Neural progenitor cell (in vitro differentiated cells): ENCODE measurements around the gene ITGB1. TPM values are rescaled to one million over a fixed set of nuclear protein-coding genes. Genes with fewer than 3 reads are reported as not detected.
"Not testable (repeated sequence)": the region's sequence is repeated elsewhere in the genome, so short reads cannot be mapped to it uniquely, and the experiment has no call there.

Experiments
- DNase-seq: peaks from one replicate; pipeline ENCODE4 v3.0.0-alpha.2; 2016; ENCODE audit warnings: low spot score
- H2AFZ ChIP-seq: fragments of 200-600 bp; sonication (generic); replicated peaks from 2 replicates; pipeline ENCODE4 v1.6.1; 2016; ENCODE audit warnings: antibody characterized with exemption
- H3F3A ChIP-seq: fragments of 200-600 bp; sonication (generic); 2 replicates; pipeline ENCODE4 v1.6.1; 2016; ENCODE audit warnings: antibody characterized with exemption, low read depth
- H3K27ac ChIP-seq: fragments of 200-600 bp; sonication (generic); 2 replicates; pipeline ENCODE4 v1.5.1; 2016; ENCODE audit warnings: mild to moderate bottlenecking
- H3K27me3 ChIP-seq: fragments of 200-600 bp; sonication (generic); 2 replicates; pipeline ENCODE4 v1.6.1; 2016; ENCODE audit warnings: mild to moderate bottlenecking, moderate library complexity
- H3K36me3 ChIP-seq: fragments of 200-600 bp; sonication (generic); 2 replicates; pipeline ENCODE4 v1.5.1; 2016
- H3K4me1 ChIP-seq: fragments of 200-600 bp; sonication (generic); 2 replicates; pipeline ENCODE4 v1.6.1; 2016; ENCODE audit warnings: mixed run types
- H3K4me2 ChIP-seq: fragments of 200-600 bp; sonication (generic); 2 replicates; pipeline ENCODE4 v1.6.1; 2016
- H3K4me3 ChIP-seq: fragments of 200-600 bp; sonication (generic); 2 replicates; pipeline ENCODE4 v1.5.1; 2016
- H3K79me2 ChIP-seq: fragments of 200-600 bp; sonication (generic); 2 replicates; pipeline ENCODE4 v1.6.1; 2016; ENCODE audit warnings: low read depth
- H3K9ac ChIP-seq: fragments of 200-600 bp; sonication (generic); 2 replicates; pipeline ENCODE4 v1.6.1; 2016
- H3K9me3 ChIP-seq: fragments of 200-600 bp; sonication (generic); 2 replicates; pipeline ENCODE4 v1.5.1; 2016; ENCODE audit warnings: low read depth
- H4K20me1 ChIP-seq: fragments of 200-600 bp; sonication (generic); 2 replicates; pipeline ENCODE4 v1.6.1; 2016; ENCODE audit warnings: low read depth
- H3K27ac Mint-ChIP-seq: 3 replicates; pipeline ENCODE4 v1.8.0; 2021; ENCODE audit warnings: mixed read lengths
- H3K27me3 Mint-ChIP-seq: 2 replicates; pipeline ENCODE4 v1.8.0; 2022; ENCODE audit warnings: low read depth, mild to moderate bottlenecking, inconsistent platforms, moderate library complexity, mixed read lengths; ENCODE audit not compliant: insufficient read depth
- H3K36me3 Mint-ChIP-seq: 3 replicates; pipeline ENCODE4 v1.8.0; 2021; ENCODE audit warnings: mixed read lengths
- H3K4me1 Mint-ChIP-seq: 3 replicates; pipeline ENCODE4 v1.8.0; 2021; ENCODE audit warnings: mixed read lengths
- H3K4me3 Mint-ChIP-seq: 3 replicates; pipeline ENCODE4 v1.8.0; 2021; ENCODE audit warnings: mild to moderate bottlenecking, moderate library complexity, mixed read lengths
- H3K9me3 Mint-ChIP-seq: 3 replicates; pipeline ENCODE4 v1.8.0; 2020; ENCODE audit warnings: mixed read lengths
- EZH2 ChIP-seq: fragments of 200-600 bp; sonication (generic); IDR thresholded peaks from 2 replicates; pipeline ENCODE4 v1.6.1; 2017; ENCODE audit warnings: antibody characterized with exemption, mild to moderate bottlenecking, moderate library complexity
- EZH2phosphoT487 ChIP-seq: fragments of 200-600 bp; sonication (generic); IDR thresholded peaks from 2 replicates; pipeline ENCODE4 v1.6.1; 2017; ENCODE audit warnings: antibody characterized with exemption
- total RNA-seq: library from RNA; depleted of rRNA; stranded (reverse); fragments of >200 nt; gene quantifications from 2 replicates; pipeline ENCODE4 v1.2.3, GENCODE V29; 2015; ENCODE audit warnings: low replicate concordance
- TF ChIP-seq, protein P1 (sequence below): fragments of 200-600 bp; sonication (generic); IDR thresholded peaks from 2 replicates; pipeline ENCODE4 v1.5.1; 2017; ENCODE audit warnings: antibody characterized with exemption, mild to moderate bottlenecking

ITGB1 gene
- total RNA-seq, 1 donor from 2014 or later: 358 TPM

DNA sequence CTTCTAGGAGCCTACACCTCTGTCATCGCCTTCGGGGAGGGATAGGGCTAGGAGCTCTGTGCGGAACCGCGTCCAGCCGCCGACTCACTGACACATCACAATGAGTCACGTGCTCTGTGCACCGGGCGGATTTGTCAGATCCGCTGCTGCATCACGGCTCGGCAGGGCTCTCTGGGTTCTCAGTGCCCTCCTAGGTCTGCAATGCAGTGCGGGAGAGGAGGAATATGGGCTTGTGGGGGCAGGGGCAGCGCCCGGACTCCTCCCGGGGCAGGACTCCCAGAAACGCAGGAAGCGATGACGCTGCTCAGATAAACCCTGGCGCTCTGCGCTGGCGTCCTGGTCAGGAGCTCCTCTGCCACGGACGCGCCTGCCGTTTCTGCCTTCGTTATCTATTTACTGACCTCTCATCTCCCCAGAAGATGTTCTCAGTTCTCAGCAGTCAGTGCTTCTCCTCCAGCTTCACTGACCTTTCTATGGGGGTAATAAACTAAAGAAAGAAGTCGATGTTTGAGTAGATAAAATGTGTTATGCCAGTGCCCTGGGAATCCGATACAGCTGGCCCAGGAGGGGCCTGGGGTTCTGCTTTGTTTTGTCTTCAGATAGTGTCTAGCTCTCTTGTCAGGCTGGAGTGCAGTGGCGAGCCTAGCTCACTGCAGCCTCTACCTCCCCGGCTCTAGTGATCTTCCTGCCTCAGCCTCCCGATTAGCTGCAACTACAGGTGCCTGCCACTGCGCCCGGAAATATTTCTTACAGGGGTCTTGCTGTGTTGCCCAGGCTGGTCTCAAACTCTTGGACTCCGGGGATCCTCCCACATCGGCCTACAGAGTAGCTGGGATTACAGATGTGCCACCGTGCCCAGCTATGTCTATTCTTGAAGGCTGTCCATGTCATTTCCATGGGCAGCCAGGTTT, 22.8 kb upstream of the ITGB1 start:
- DNase-seq: peak; percentile 89
- peak overlapping the region; percentile 92 for H3K4me3 Mint-ChIP-seq
- no peaks in the 10 kb centered on the region for H3K79me2 ChIP-seq
- H3K36me3 Mint-ChIP-seq: no peaks in the 10 kb centered on the region
- peak overlapping the region; percentile 94 for H3K27ac Mint-ChIP-seq
- peaks cover 2% of the 10 kb centered on the region for H3K27me3 Mint-ChIP-seq
- H3K9ac ChIP-seq: peak overlapping the region; percentile 10
- H3K36me3 ChIP-seq: no peaks in the 10 kb centered on the region
- peak overlapping the region; percentile 46 for H3K4me3 ChIP-seq
- no peaks in the 10 kb centered on the region for H3K9me3 ChIP-seq
- no peaks in the 10 kb centered on the region for H3K4me1 ChIP-seq
- TF ChIP-seq EZH2: no peak
- TF ChIP-seq, protein P1, sequence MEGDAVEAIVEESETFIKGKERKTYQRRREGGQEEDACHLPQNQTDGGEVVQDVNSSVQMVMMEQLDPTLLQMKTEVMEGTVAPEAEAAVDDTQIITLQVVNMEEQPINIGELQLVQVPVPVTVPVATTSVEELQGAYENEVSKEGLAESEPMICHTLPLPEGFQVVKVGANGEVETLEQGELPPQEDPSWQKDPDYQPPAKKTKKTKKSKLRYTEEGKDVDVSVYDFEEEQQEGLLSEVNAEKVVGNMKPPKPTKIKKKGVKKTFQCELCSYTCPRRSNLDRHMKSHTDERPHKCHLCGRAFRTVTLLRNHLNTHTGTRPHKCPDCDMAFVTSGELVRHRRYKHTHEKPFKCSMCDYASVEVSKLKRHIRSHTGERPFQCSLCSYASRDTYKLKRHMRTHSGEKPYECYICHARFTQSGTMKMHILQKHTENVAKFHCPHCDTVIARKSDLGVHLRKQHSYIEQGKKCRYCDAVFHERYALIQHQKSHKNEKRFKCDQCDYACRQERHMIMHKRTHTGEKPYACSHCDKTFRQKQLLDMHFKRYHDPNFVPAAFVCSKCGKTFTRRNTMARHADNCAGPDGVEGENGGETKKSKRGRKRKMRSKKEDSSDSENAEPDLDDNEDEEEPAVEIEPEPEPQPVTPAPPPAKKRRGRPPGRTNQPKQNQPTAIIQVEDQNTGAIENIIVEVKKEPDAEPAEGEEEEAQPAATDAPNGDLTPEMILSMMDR: no peak
- no peak for TF ChIP-seq EZH2phosphoT487
- no peak overlapping the region for H3K27ac ChIP-seq
- peak overlapping the region; percentile 74 for H3K4me2 ChIP-seq
- H3K9me3 Mint-ChIP-seq: no peaks in the 10 kb centered on the region
- H3K27me3 ChIP-seq: no peaks in the 10 kb centered on the region
- no peaks in the 10 kb centered on the region for H4K20me1 ChIP-seq
- H3K4me1 Mint-ChIP-seq: peaks cover 44% of the 10 kb centered on the region
- peaks cover 14% of the 10 kb centered on the region for H3F3A ChIP-seq
- H2AFZ ChIP-seq: peak overlapping the region; percentile 96

DNA sequence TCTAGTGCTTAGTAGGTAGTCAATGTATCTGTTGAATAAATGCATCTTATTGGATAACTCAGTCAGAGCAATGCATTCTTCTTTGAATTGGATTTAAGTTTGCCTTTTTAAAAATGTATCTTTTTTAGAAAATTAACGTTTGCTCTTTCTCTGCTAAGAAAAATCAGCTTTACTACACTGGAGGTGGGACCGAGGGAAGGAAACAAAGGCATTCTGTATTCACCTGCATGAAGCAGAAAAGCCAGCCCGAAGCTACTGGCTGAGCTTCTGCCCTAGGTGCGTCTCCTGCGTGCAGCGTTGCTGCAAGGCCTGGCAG, 22.2 kb upstream of the ITGB1 start:
- Mint-ChIP-seq H3K27ac (peak overlapping the region; percentile 94), H3K4me1 (peaks cover 43% of the 10 kb centered on the region)
- TF ChIP-seq, protein P1: no peak
- TF ChIP-seq EZH2 (no peak), EZH2phosphoT487 (no peak)

GRCh38 chr10:32979719-32980118, 21.7 kb upstream of the ITGB1 start:
- H3K9me3 ChIP-seq, H3K9me3 Mint-ChIP-seq, DNase-seq, H4K20me1 ChIP-seq, H3K9ac ChIP-seq, H2AFZ ChIP-seq, H3K79me2 ChIP-seq, H3K27me3 Mint-ChIP-seq, H3K36me3 ChIP-seq, H3K27me3 ChIP-seq, H3K4me3 ChIP-seq, H3K4me3 Mint-ChIP-seq, H3K4me1 ChIP-seq, H3K27ac ChIP-seq, H3K27ac Mint-ChIP-seq, H3K36me3 Mint-ChIP-seq: not testable (repeated sequence)
- H3K4me1 Mint-ChIP-seq: peaks cover 42% of the 10 kb centered on the region
- peak overlapping the region; percentile 74 for H3K4me2 ChIP-seq
- peaks cover 14% of the 10 kb centered on the region for H3F3A ChIP-seq

More for the DNA sequence above, 22.2 kb upstream of the ITGB1 start:
- DNase-seq: no peak
- no peaks in the 10 kb centered on the region for H4K20me1 ChIP-seq
- no peaks in the 10 kb centered on the region for H3K9me3 Mint-ChIP-seq
- H3K27me3 Mint-ChIP-seq: peaks cover 2% of the 10 kb centered on the region
- peak overlapping the region; percentile 96 for H2AFZ ChIP-seq
- H3K4me3 Mint-ChIP-seq: peak overlapping the region; percentile 92
- H3K79me2 ChIP-seq: no peaks in the 10 kb centered on the region
- peak overlapping the region; percentile 46 for H3K4me3 ChIP-seq
- no peaks in the 10 kb centered on the region for H3K9me3 ChIP-seq
- H3K4me2 ChIP-seq: peak overlapping the region; percentile 74
- no peaks in the 10 kb centered on the region for H3K27me3 ChIP-seq
- no peaks in the 10 kb centered on the region for H3K36me3 Mint-ChIP-seq
- peaks cover 14% of the 10 kb centered on the region for H3F3A ChIP-seq
- no peak overlapping the region for H3K27ac ChIP-seq
- no peaks in the 10 kb centered on the region for H3K4me1 ChIP-seq
- H3K36me3 ChIP-seq: no peaks in the 10 kb centered on the region
- H3K9ac ChIP-seq: no peak overlapping the region

DNA sequence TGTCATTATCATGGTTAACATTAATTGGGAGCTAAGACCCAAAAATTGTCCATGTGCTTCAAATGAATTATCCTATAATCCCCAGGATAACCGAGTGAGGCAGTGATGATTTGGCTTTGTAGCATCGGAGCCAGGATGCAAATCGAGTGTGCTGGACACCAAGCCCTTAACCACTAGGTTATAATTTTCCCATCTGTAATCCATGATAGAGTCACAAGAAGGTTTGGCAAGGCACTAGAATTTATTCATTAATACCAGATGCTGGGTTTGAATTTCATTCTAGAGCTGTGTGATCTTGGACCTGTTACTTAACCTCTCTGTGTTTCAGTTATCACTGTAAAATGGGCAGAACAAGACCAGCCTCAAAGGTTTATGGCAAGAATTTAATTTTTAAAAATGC, 21.0 kb upstream of the ITGB1 start:
- H3K4me2 ChIP-seq: no peak overlapping the region
- H3K4me3 Mint-ChIP-seq: no peak overlapping the region
- TF ChIP-seq EZH2: no peak
- no peak for TF ChIP-seq EZH2phosphoT487
- TF ChIP-seq, protein P1: no peak
- H3K27me3 ChIP-seq: no peaks in the 10 kb centered on the region
- peaks cover 2% of the 10 kb centered on the region for H3K27me3 Mint-ChIP-seq
- H3K9me3 ChIP-seq: no peaks in the 10 kb centered on the region
- no peak overlapping the region for H3K9ac ChIP-seq
- no peak overlapping the region for H3K27ac Mint-ChIP-seq
- peaks cover 14% of the 10 kb centered on the region for H3F3A ChIP-seq
- H2AFZ ChIP-seq: no peak overlapping the region
- no peaks in the 10 kb centered on the region for H3K9me3 Mint-ChIP-seq
- no peak for DNase-seq
- H3K4me3 ChIP-seq: no peak overlapping the region
- H3K36me3 Mint-ChIP-seq: no peaks in the 10 kb centered on the region
- no peaks in the 10 kb centered on the region for H3K4me1 ChIP-seq
- no peaks in the 10 kb centered on the region for H3K36me3 ChIP-seq
- no peaks in the 10 kb centered on the region for H3K79me2 ChIP-seq
- peaks cover 42% of the 10 kb centered on the region for H3K4me1 Mint-ChIP-seq
- no peaks in the 10 kb centered on the region for H4K20me1 ChIP-seq
- H3K27ac ChIP-seq: no peak overlapping the region

GRCh38 chr10:32977846-32978809, 20.1 kb upstream of the ITGB1 start:
- not testable (repeated sequence) for H3K9ac ChIP-seq, H3K4me3 ChIP-seq, H2AFZ ChIP-seq

More at GRCh38 chr10:32977846-32978809, 20.1 kb upstream of the ITGB1 start:
- H3K4me1 Mint-ChIP-seq: peaks cover 33% of the 10 kb centered on the region
- not testable (repeated sequence) for H3K79me2 ChIP-seq, H3K27ac Mint-ChIP-seq, H3K36me3 Mint-ChIP-seq, H3K4me1 ChIP-seq, H3K9me3 Mint-ChIP-seq, H3K27me3 Mint-ChIP-seq, H3K4me2 ChIP-seq, H4K20me1 ChIP-seq, H3K4me3 Mint-ChIP-seq, H3K27me3 ChIP-seq, H3K9me3 ChIP-seq, DNase-seq, H3K27ac ChIP-seq, H3K36me3 ChIP-seq
- H3F3A ChIP-seq: peaks cover 14% of the 10 kb centered on the region
